ENCODE measurements around the gene BCAP29.

BCAP29 gene

DNA sequence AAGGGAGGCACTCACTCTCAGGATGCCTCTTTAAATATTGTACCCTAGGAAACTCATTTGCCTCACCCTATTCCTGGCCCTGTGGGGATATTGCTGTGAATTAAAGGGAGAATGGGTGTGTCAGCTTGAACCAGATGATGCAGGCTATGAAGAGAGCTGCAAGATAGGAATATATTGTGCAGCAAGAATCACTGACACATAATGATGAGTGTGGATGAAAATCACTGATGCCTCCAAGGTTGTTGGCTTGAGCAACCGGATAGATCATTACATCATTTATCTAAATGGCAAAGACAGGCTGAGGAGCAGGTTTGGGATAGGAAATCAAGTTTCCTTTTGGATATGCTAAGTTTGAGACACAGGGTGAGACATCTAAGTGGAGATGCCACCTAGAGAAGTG lies 86.7 kb downstream of the BCAP29 start:
- DNase-seq (ENCODE audit: low read depth, low spot score), result no peak

DNA sequence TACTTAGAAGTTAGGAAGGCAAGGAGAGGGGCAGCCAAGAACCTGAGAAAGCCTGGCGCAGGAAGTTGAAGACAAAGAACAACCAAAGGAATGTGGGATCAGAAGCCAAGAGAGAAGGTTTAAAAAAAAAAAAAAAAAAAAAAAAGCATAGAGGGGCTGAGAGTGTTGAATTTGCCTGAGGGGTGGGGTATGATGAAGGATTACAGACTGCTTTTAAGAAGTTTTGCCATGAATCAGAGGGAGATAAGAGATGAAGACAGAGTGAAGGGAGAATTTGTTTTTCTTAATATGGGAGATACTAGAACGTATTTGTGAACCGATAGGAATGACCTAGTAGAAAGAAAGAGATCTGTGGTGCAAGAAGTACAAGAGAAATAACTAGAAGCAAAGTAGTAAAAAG lies 87.3 kb downstream of the BCAP29 start:
- DNase-seq (ENCODE audit: low read depth, low spot score), result no peak

DNA sequence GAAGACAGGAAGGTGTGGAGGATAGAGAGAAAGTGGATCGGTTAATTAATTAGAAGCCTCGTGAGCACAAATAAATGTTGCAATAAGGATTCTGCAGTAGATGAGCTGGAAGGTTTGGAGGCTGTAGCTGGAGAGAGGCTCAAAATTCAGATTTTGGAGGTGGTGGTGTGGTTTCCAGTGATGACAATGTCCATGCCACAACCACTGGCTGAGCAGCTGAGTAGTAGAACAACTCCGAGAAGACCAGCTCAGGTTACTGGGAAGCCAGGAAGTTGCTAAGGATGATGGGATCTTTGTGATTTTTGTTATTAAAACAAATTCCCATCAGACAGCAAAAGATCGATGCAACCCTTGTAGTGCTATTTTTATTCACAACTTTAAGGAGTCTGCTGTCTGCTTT lies 88.2 kb downstream of the BCAP29 start:
- no peak for DNase-seq (ENCODE audit: low read depth, low spot score)

Data from activated CD4-positive, CD25-positive, alpha-beta regulatory T cell treated with anti-CD3 and anti-CD28 coated beads, Interleukin-2, amount 50 U/mL, for 16 hours (primary cell).